Lung (tissue), 12 donors: ENCODE results near the gene IRGQ. TPM values are rescaled to one million over a fixed set of nuclear protein-coding genes. Genes with fewer than 3 reads are reported as not detected.
A peak's percentile ranks its signal among the peaks of the same experiment; 100 is the strongest.

Source experiments
- ATAC-seq: fragments of 200-7000 bp; cut with Tn5 transposase; one replicate; pipeline ENCODE4 v1.9.1; 2020; ENCODE audit warnings: moderate number of reproducible peaks; ENCODE audit not compliant: insufficient read depth, low FRiP score
- DNase-seq, 3 donors: peaks; one replicate each; pipeline ENCODE4 v3.0.0-alpha.2; 2013 to 2017
- H3K27ac ChIP-seq, 2 donors: one replicate each; pipeline ENCODE4 v1.5.1; 2013; ENCODE audit warnings: mild to moderate bottlenecking in 2 of 2, moderate library complexity in 2 of 2, control low read depth in 1 of 2, inconsistent platforms in 1 of 2, low read depth in 1 of 2, low read length in 1 of 2
- H3K27me3 ChIP-seq, 3 donors: one replicate each; pipeline ENCODE4 v1.5.1; 2013; ENCODE audit warnings: low read length in 2 of 3; ENCODE audit not compliant: control insufficient read depth in 3 of 3, insufficient read depth in 3 of 3
- H3K36me3 ChIP-seq, 4 donors: one replicate each; pipeline ENCODE4 v1.5.1; 2013; ENCODE audit warnings: low read length in 4 of 4, mild to moderate bottlenecking in 1 of 4, moderate library complexity in 1 of 4; ENCODE audit not compliant: control insufficient read depth in 4 of 4, insufficient read depth in 4 of 4
- H3K4me1 ChIP-seq, 5 donors: one replicate each; pipeline ENCODE4 v1.5.1; 2013; ENCODE audit warnings: low read length in 5 of 5, mild to moderate bottlenecking in 2 of 5, moderate library complexity in 1 of 5; ENCODE audit not compliant: control insufficient read depth in 5 of 5, insufficient read depth in 5 of 5
- H3K4me3 ChIP-seq: one replicate; pipeline ENCODE4 v1.5.1; 2013; ENCODE audit warnings: mild to moderate bottlenecking, control low read depth, moderate library complexity
- H3K9ac ChIP-seq, 2 donors: one replicate each; pipeline ENCODE4 v1.5.1; 2013; ENCODE audit warnings: low read length in 2 of 2, control low read depth in 1 of 2; ENCODE audit not compliant: insufficient read depth in 1 of 2
- H3K9me3 ChIP-seq, 4 donors: one replicate each; pipeline ENCODE4 v1.5.1; 2013; ENCODE audit warnings: low read length in 3 of 4, mild to moderate bottlenecking in 1 of 4, moderate library complexity in 1 of 4; ENCODE audit not compliant: control insufficient read depth in 4 of 4, insufficient read depth in 3 of 4
- WGBS, 2 donors: extraction: QIAGEN DNeasy Blood & Tissue Kit; methylation state at CpG; one replicate each; pipeline ENCODE4 v1.1.7; 2013; 5-methylcytosine and 5-hydroxymethylcytosine counted together
- polyA plus RNA-seq, 2 donors: library from polyadenylated mRNA; stranded (reverse); fragments of 200-250 nt; gene quantifications; one replicate each; pipeline ENCODE4 v1.2.1, GENCODE V29; 2013
- total RNA-seq, 2 donors: library from RNA; depleted of rRNA in 1 of 2; stranded (reverse); fragments of >200 nt in 1 of 2; gene quantifications; one replicate each; pipeline ENCODE4 v1.2.1, GENCODE V29; 2014 to 2021
- TF ChIP-seq, protein P1 (sequence below): IDR thresholded peaks from 2 replicates; pipeline ENCODE4 v1.5.1; 2012; ENCODE audit warnings: mild to moderate bottlenecking; ENCODE audit errors: control extremely low read depth, extremely low read depth
- donor health status: control.
- donor health status: control.
- donor health status: Bipolar disorder and iron deficiency.
- donor health status: healthy.
- donor health status: DM: yes; HTN: yes; CAD: no.

IRGQ gene
- total and polyA plus RNA-seq, 4 donors, result 3.8 to 28.3 (median 15.6) TPM

DNA sequence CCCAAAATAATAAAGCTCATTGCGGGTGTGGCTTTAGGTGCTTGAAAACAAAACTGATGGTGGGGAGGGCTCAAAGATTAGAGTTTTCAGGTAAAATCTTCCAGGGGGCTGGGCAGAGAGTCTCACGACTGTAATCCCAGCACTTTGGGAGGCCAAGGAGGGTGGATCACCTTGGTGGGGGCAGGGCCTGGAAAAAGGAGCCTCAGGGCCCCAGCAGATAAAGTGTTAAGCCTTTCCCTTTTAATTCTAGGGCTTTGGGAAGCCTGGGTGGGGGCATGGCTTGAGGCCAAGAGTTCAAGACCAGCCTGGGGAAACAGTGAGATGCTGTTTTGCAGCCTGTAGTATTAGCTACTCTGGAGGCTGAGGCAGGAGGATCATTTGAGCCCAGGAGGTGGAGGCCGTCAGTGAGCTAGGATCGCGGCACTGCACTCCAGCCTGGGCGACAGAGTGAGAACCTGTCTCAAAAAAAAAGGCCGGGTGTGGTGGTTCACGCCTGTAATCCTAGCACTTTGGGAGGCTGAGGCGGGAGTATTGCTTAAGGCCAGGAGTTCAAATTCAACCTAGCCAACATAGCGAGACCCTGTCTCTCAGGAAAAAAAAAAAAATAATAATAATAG is 1.7 kb downstream of the IRGQ start:
- DNase-seq (no peak), ATAC-seq (no peak)
- WGBS, 2 donors, result 89 to 93% methylated on average over 10 of the region's 10 CpGs
- no peaks in the 10 kb centered on the region for H3K27me3 ChIP-seq
- H3K36me3 ChIP-seq, result peaks cover 0 to 32% (median 10%) of the 10 kb centered on the region in 4 donors
- H3K27ac ChIP-seq, result no peak overlapping the region
- peaks cover 0 to 29% (median 8%) of the 10 kb centered on the region in 5 donors for H3K4me1 ChIP-seq
- TF ChIP-seq, protein P1, sequence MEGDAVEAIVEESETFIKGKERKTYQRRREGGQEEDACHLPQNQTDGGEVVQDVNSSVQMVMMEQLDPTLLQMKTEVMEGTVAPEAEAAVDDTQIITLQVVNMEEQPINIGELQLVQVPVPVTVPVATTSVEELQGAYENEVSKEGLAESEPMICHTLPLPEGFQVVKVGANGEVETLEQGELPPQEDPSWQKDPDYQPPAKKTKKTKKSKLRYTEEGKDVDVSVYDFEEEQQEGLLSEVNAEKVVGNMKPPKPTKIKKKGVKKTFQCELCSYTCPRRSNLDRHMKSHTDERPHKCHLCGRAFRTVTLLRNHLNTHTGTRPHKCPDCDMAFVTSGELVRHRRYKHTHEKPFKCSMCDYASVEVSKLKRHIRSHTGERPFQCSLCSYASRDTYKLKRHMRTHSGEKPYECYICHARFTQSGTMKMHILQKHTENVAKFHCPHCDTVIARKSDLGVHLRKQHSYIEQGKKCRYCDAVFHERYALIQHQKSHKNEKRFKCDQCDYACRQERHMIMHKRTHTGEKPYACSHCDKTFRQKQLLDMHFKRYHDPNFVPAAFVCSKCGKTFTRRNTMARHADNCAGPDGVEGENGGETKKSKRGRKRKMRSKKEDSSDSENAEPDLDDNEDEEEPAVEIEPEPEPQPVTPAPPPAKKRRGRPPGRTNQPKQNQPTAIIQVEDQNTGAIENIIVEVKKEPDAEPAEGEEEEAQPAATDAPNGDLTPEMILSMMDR, result no peak
- no peaks in the 10 kb centered on the region for H3K9me3 ChIP-seq
- no peak overlapping the region for H3K4me3 ChIP-seq
- H3K9ac ChIP-seq, result peak overlapping the region in 1 of 2 donors; percentile 73

DNA sequence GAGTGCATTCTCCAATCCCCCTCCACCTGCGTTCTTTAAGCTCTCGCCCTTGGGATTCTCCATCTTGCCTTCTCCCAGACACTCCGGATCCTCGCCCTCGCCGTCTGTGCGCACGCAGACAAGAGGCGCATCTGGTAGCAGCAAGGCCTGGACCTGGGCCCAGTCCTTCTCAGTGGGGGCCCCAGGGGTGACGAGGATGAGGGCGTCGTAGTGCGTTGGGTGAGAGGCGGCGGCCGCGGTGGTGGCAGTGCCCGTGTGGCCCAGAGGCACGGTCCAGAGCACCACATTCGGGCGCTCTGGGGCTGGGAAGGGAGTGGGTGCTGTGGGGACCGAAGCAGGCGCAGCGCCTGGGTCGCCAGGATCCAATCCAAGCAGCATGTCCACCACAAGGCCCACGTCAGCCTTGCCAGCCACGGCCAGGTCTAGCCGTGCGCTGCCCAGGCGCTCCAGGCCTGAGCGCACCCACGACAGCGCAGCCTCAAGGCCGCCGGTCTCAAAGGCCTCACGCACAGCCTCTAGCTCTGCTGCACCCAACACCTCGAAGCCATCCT is 3.1 kb downstream of the IRGQ start:
- H3K9me3 ChIP-seq, result no peaks in the 10 kb centered on the region
- ATAC-seq (no peak), DNase-seq (no peak)
- H3K27ac ChIP-seq, result no peak overlapping the region
- peaks cover 0 to 28% (median 8%) of the 10 kb centered on the region in 5 donors for H3K4me1 ChIP-seq
- H3K9ac ChIP-seq, result no peak overlapping the region
- TF ChIP-seq, protein P1, result no peak
- H3K36me3 ChIP-seq, result peaks cover 0 to 25% (median 9%) of the 10 kb centered on the region in 4 donors
- no peaks in the 10 kb centered on the region for H3K27me3 ChIP-seq
- H3K4me3 ChIP-seq, result no peak overlapping the region
- WGBS, 2 donors, result 96 to 97% methylated on average over 37 of the region's 37 CpGs

DNA sequence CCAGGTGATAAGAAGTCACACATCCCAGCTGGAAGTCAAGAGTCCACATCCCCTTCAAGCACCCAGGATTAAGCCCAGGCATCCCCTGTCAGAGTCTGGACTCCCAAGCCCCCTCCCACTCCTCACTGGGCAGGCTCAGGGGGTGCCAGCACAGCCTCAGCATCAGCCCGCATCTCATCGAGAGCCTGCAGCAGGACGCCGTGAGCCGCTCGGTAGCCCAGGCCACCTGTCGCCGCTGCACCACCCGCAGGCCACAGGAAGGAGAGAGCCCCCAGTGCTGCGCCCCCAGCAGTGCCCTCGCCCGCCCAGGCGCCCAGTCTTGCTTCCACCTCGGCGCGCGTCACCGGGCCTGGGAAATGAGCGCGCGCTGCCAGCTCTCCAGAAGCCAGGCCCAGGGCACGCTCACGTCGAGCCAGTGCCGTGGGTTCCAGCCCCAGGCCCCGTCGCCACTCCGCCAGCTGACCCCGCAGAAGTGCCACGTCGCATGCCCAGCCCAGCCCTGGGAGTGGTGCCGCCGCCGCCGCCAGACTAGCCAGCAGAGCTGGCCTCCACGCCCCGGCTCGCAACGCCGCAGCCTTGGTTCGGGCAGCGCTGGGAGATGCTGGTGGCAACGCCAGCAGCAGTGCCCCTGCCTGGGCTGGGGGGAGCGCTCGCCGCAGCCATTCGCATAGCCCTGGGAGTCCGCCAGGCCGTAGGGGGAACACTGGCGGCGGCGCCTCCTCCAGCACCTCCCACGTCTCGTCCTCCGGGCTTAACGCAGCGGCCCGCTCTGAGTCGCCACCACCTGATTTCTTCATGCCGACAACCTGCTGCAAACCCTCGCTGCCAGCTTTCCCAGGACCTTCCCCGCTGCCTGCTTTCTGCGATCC is 3.8 kb downstream of the IRGQ start:
- Histone ChIP-seq H3K9ac (no peak overlapping the region), H3K27me3 (no peaks in the 10 kb centered on the region), H3K27ac (no peak overlapping the region), H3K36me3 (peaks cover 0 to 25% (median 9%) of the 10 kb centered on the region in 4 donors), H3K4me3 (no peak overlapping the region), H3K4me1 (peaks cover 0 to 20% (median 4%) of the 10 kb centered on the region in 5 donors), H3K9me3 (no peaks in the 10 kb centered on the region)
- ATAC-seq, result no peak
- DNase-seq, result no peak
- 97% methylated on average over 61 to 63 of the region's 63 CpGs for WGBS, 2 donors
- TF ChIP-seq, protein P1, result no peak
